Measurements from ENCODE around the gene FTCD. TPM values are rescaled to one million over a fixed set of nuclear protein-coding genes. Genes with fewer than 3 reads are reported as not detected.

Gene FTCD
- total RNA-seq, 1 experiment from 2014 or later = 0.21 TPM

DNA sequence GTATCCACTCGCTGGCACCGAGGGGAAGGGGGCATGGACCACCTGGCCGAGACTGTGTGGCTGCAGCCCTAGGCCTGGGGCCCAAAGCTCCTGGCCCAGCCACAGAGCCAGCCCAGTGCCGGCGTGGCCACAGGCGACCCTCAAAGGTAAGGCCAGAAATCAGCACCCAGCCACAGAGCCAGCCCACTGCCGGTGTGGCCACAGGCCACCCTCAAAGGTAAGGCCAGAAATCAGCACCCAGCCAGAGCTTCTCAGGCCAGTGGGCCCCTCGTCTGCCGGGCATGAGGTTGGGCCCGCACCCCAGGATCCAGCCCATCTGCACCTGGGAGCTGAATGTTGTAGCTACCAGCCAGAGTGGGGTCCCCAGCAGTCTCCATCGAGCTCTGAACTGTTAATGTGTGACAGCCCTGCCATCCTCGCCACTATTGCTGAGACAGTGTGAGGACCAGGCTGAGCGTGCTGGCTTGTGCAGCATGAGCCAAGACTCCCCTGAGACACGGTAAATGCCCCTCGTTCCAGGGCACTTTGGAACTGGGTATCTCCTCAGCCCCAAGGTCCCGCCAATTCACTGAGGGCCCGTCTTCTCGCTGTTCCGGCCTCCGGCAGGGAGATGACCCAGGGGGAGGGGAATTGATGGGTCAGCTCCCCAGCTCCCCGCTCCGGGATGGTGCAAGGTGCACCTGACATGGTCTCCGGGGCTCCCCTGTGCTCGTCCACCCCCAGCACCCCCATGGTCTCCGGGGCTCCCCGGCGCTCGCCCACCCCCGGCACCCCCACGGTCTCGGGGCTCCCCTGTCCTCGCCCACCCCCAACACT lies 4.7 kb upstream of the FTCD start:
- ATAC-seq (no peak), DNase-seq (ENCODE audit: low read depth, low spot score) (no peak)
- Histone ChIP-seq H3K27me3 (ENCODE audit: control insufficient read depth, insufficient read depth, low read length) (no peaks in the 10 kb centered on the region), H3K36me3 (ENCODE audit: control insufficient read depth, insufficient read depth, low read length) (no peaks in the 10 kb centered on the region), H3K27ac (ENCODE audit: low read length) (no peak overlapping the region), H3K9me3 (ENCODE audit: control insufficient read depth, insufficient read depth, low read depth, low read length) (no peaks in the 10 kb centered on the region), H3K4me1 (ENCODE audit: control insufficient read depth, insufficient read depth, low read length) (no peaks in the 10 kb centered on the region), H3K4me3 (ENCODE audit: low read depth in 2 of 2, low read length in 2 of 2) (no peak overlapping the region)
- ChIA-PET POLR2A (no interaction called here), CTCF (no interaction called here)
- in situ Hi-C loops (cut with HindIII; ENCODE audit: low pct_unique_long_range_greater_than_20kb, low sequenced_read_pairs) = no loop called here
- BruUV-seq (replicated peaks) = no TSS peak
- intact Hi-C loops (cut with micrococcal nuclease; ENCODE audit: unreplicated experiment) = no loop called here
- TF ChIP-seq TCF7L2 (IDR thresholded peaks at IDR 0.05; ENCODE audit: low read depth, low read length) (no peak), POLR2AphosphoS5 (IDR thresholded peaks at IDR 0.05; ENCODE audit: low read depth, low read length) (no peak)

DNA sequence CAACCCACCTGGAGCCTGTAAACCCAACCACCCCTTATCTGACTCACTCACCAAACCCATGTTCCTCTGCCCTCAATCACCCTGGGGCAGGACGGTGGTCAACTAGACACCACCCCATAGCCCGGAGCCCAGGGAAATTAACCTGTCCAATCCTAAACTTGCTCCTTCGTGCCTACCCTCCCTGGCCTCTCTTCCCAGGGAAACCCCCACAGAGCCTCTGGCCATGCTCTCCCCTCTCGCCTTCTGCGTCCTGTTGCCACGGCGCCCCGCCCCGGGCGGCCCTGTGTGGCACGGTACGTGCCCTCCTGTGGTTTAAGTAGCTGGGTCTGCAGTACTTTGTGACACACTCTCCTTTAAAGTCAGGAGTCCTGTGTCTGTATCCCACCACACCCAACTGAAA lies 4.0 kb upstream of the FTCD start:
- TF ChIP-seq POLR2AphosphoS5 (IDR thresholded peaks at IDR 0.05; ENCODE audit: low read depth, low read length) = no peak
- TF ChIP-seq, protein P1, sequence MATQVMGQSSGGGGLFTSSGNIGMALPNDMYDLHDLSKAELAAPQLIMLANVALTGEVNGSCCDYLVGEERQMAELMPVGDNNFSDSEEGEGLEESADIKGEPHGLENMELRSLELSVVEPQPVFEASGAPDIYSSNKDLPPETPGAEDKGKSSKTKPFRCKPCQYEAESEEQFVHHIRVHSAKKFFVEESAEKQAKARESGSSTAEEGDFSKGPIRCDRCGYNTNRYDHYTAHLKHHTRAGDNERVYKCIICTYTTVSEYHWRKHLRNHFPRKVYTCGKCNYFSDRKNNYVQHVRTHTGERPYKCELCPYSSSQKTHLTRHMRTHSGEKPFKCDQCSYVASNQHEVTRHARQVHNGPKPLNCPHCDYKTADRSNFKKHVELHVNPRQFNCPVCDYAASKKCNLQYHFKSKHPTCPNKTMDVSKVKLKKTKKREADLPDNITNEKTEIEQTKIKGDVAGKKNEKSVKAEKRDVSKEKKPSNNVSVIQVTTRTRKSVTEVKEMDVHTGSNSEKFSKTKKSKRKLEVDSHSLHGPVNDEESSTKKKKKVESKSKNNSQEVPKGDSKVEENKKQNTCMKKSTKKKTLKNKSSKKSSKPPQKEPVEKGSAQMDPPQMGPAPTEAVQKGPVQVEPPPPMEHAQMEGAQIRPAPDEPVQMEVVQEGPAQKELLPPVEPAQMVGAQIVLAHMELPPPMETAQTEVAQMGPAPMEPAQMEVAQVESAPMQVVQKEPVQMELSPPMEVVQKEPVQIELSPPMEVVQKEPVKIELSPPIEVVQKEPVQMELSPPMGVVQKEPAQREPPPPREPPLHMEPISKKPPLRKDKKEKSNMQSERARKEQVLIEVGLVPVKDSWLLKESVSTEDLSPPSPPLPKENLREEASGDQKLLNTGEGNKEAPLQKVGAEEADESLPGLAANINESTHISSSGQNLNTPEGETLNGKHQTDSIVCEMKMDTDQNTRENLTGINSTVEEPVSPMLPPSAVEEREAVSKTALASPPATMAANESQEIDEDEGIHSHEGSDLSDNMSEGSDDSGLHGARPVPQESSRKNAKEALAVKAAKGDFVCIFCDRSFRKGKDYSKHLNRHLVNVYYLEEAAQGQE (IDR thresholded peaks at IDR 0.05; ENCODE audit: insufficient read depth in 1 of 2, low read depth in 2 of 2, low read length in 1 of 2) = no peak
- TF ChIP-seq, protein P2, sequence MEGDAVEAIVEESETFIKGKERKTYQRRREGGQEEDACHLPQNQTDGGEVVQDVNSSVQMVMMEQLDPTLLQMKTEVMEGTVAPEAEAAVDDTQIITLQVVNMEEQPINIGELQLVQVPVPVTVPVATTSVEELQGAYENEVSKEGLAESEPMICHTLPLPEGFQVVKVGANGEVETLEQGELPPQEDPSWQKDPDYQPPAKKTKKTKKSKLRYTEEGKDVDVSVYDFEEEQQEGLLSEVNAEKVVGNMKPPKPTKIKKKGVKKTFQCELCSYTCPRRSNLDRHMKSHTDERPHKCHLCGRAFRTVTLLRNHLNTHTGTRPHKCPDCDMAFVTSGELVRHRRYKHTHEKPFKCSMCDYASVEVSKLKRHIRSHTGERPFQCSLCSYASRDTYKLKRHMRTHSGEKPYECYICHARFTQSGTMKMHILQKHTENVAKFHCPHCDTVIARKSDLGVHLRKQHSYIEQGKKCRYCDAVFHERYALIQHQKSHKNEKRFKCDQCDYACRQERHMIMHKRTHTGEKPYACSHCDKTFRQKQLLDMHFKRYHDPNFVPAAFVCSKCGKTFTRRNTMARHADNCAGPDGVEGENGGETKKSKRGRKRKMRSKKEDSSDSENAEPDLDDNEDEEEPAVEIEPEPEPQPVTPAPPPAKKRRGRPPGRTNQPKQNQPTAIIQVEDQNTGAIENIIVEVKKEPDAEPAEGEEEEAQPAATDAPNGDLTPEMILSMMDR (IDR thresholded peaks at IDR 0.05) = no peak
- BruUV-seq (replicated peaks) = no TSS peak
- POLR2A ChIA-PET = no interaction called here
- intact Hi-C loops (cut with micrococcal nuclease; ENCODE audit: unreplicated experiment) = no loop called here
- DNase-seq (ENCODE audit: low read depth, low spot score) (no peak), ATAC-seq (no peak)
- CTCF ChIA-PET = no interaction called here
- Histone ChIP-seq H3K27me3 (ENCODE audit: control insufficient read depth, insufficient read depth, low read length) (no peaks in the 10 kb centered on the region), H3K4me1 (ENCODE audit: control insufficient read depth, insufficient read depth, low read length) (no peaks in the 10 kb centered on the region), H3K27ac (ENCODE audit: low read length) (no peak overlapping the region), H3K4me3 (ENCODE audit: low read depth in 2 of 2, low read length in 2 of 2) (no peak overlapping the region), H3K36me3 (ENCODE audit: control insufficient read depth, insufficient read depth, low read length) (no peaks in the 10 kb centered on the region), H3K9me3 (ENCODE audit: control insufficient read depth, insufficient read depth, low read depth, low read length) (no peaks in the 10 kb centered on the region)
- in situ Hi-C loops (cut with HindIII; ENCODE audit: low pct_unique_long_range_greater_than_20kb, low sequenced_read_pairs) = no loop called here

DNA sequence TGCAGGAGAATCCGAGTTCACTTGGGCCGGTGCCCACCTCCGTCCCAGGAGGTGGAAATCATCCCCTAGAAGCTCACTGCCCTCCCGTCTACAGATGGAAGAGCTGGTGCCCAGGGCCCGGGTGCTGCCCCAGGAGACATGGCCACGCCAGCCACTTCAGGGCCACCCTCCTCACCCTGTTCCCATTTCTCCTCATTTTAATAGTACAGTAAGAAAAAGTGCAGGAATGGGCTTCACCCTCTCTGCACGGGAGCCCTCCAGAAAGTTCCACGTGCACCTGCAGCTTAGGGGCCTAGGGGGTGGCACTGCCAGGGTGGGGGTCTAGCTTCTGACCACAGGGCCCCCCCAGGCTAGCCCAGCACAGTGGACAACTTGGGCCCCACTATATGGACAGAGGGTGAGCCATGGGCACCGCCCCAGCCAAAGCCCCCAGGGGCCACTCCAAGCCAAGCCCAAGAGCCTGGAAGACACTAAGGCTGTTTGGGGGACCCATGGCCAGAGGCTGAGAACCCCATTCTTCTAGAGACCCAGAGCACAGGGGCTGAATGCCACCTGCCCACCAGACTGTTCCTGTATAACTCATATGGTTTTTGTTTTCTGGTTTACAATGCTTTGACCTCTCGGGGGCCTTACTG lies 3.4 kb upstream of the FTCD start:
- no peak for TF ChIP-seq TCF7L2 (IDR thresholded peaks at IDR 0.05; ENCODE audit: low read depth, low read length)
- TF ChIP-seq POLR2AphosphoS5 (IDR thresholded peaks at IDR 0.05; ENCODE audit: low read depth, low read length) = no peak
- TF ChIP-seq, protein P1 (IDR thresholded peaks at IDR 0.05; ENCODE audit: insufficient read depth in 1 of 2, low read depth in 2 of 2, low read length in 1 of 2) = no peak
- TF ChIP-seq SIN3A (IDR thresholded peaks at IDR 0.05; ENCODE audit: borderline replicate concordance, insufficient read depth, low read depth, low read length) = no peak
- in situ Hi-C loops (cut with HindIII; ENCODE audit: low pct_unique_long_range_greater_than_20kb, low sequenced_read_pairs) (no loop called here), intact Hi-C loops (cut with micrococcal nuclease; ENCODE audit: unreplicated experiment) (no loop called here)
- Histone ChIP-seq H3K27ac (ENCODE audit: low read length) (no peak overlapping the region), H3K9me3 (ENCODE audit: control insufficient read depth, insufficient read depth, low read depth, low read length) (no peaks in the 10 kb centered on the region), H3K4me1 (ENCODE audit: control insufficient read depth, insufficient read depth, low read length) (no peaks in the 10 kb centered on the region), H3K4me3 (ENCODE audit: low read depth in 2 of 2, low read length in 2 of 2) (no peak overlapping the region), H3K27me3 (ENCODE audit: control insufficient read depth, insufficient read depth, low read length) (no peaks in the 10 kb centered on the region), H3K36me3 (ENCODE audit: control insufficient read depth, insufficient read depth, low read length) (no peaks in the 10 kb centered on the region)
- BruUV-seq (replicated peaks) = no TSS peak
- CTCF ChIA-PET = interaction anchor here (1.0 kb wide), 1 partner anchor 15 kb away, joined by 4 read pairs; no protein-coding TSS in a partner anchor
- ATAC-seq (no peak), DNase-seq (ENCODE audit: low read depth, low spot score) (no peak)
- POLR2A ChIA-PET = no interaction called here

Data from Panc1 (cell line).